GM12864 (cell line): Measurements from ENCODE around the gene ELK3.

Experiments
- DNase-seq: peaks from one replicate; pipeline ENCODE4 v3.0.0-alpha.2; 2011; ENCODE audit warnings: low read depth
- H3K4me3 ChIP-seq: 2 replicates; pipeline ENCODE4 v1.5.1; 2011; ENCODE audit warnings: mild to moderate bottlenecking, low read depth, low read length, control low read depth
- TF ChIP-seq, protein P1 (sequence below): IDR thresholded peaks from 2 replicates; pipeline ENCODE4 v1.5.1; 2011; ENCODE audit warnings: low read depth, mild to moderate bottlenecking, moderate library complexity, low read length, control low read depth, inconsistent platforms; ENCODE audit errors: missing control alignments

Gene ELK3

DNA sequence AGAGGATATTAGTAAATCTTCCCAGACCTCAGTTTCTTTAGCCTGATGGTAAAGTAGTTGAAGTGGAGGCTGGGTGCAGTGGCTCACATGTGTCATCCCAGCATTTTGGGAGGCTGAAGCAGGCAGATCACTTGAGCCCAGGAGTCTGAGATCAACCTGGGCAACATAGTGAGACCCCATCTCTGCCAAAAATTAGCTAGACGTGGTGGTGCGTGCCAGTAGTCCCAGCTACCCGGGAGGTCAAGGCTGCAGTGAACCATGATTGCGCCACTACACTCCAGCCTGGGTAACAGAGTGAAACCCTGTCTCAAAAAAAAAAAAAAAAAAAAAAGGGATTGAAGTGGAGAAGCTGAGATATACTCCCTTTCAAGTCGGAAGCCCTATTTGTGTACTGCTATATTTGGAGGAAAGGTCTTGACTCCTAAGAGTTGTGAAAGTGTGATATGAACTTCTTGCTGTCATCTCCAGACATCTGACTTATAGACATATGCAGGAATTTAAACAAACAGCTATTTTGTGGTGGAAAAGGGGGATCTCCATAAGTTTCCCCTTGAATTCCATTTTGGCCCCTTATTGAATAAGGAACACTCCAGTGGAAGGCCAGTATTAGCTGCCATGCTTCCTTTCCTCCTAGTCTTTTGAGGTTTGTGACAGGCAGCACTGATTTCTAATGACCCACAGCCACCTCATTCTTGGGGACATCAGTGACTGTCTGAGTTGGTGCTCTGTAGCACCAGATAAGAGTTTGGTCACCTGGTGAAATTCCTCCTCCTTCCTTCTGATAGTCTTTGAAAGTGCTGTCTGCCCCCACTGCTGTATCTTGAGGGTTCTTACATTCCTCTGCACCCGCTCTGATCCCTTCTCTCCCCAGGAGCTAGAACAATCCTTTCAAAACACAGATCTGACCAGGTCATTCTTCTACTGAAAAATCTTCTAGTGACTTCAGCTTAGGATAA is 7.4 kb downstream of the ELK3 start:
- H3K4me3 ChIP-seq, result no peak overlapping the region
- TF ChIP-seq, protein P1, sequence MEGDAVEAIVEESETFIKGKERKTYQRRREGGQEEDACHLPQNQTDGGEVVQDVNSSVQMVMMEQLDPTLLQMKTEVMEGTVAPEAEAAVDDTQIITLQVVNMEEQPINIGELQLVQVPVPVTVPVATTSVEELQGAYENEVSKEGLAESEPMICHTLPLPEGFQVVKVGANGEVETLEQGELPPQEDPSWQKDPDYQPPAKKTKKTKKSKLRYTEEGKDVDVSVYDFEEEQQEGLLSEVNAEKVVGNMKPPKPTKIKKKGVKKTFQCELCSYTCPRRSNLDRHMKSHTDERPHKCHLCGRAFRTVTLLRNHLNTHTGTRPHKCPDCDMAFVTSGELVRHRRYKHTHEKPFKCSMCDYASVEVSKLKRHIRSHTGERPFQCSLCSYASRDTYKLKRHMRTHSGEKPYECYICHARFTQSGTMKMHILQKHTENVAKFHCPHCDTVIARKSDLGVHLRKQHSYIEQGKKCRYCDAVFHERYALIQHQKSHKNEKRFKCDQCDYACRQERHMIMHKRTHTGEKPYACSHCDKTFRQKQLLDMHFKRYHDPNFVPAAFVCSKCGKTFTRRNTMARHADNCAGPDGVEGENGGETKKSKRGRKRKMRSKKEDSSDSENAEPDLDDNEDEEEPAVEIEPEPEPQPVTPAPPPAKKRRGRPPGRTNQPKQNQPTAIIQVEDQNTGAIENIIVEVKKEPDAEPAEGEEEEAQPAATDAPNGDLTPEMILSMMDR, result no peak
- no peak for DNase-seq

DNA sequence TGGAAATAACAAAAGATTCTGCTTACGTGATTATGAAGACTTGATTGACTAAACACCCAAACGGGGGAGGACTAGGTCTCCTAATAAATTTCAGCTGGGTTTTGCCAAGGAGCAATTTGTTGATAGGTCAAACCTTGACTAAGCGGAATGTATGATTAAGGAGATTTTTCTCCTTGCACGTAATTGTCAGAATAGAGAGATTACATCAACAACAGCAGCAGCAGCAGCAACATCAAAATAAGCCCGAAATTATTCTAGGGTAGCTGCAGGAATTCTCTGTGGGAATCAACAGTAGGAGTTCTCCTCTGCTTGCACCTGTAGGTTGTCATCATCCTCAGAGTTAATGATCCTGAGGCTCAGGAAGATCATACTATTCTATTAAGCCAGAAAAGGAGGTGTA is 10.2 kb downstream of the ELK3 start:
- no peak for DNase-seq
- TF ChIP-seq, protein P1, result no peak
- no peak overlapping the region for H3K4me3 ChIP-seq

DNA sequence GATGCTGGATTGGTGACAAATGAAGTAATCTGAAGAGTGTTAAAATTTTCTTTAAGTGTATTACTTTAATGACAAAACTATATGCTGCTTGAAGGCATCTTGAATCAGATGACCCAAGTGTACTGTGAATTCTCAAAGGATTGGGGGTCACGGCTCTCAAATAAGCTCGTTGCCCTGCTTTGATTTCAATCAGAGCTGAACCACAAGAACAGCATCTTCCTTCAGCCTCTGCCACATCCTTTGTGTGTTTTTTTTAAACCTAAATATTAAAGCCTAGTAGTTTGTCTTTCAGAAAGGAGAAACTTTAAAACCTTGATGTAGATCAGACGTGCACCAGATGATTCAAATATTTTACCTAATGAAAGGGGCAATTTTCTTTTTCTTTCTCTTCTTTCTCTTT is 11.7 kb downstream of the ELK3 start:
- H3K4me3 ChIP-seq, result no peak overlapping the region
- DNase-seq, result no peak
- TF ChIP-seq, protein P1, result no peak

DNA sequence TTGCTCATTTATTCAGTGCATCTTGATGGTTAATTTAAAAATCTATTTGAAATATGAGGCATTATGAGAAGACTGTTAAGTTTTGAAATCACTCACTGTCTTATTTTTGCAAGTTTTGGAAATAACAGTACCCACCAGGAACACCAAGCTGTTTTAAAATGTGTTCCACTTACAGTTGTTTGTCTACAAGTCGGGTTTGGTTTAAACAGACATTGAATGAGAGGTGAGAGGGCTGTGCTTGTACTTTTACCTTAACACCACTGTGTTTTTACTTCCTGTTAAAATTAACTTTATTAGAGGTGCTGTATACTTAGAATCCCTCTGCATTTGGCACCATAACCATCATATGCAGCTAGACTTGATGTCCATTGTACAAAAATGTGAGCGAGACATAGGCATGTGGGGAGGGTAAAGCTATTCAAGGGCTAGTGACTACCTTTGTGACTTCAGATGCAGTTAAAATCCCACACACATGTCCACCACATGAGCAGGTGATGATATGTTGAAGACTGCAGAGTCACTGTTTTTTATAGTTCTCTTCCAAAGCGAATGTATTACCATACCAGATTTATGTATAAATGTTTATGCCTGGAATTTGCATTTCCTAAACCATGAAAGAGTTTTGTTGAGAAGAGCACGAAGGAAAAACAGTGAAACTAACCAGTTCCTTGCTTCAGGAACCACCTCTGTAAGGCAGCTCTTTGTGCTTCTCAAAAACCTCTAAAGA is 12.9 kb downstream of the ELK3 start:
- TF ChIP-seq, protein P1, result no peak
- DNase-seq, result no peak
- H3K4me3 ChIP-seq, result no peak overlapping the region

DNA sequence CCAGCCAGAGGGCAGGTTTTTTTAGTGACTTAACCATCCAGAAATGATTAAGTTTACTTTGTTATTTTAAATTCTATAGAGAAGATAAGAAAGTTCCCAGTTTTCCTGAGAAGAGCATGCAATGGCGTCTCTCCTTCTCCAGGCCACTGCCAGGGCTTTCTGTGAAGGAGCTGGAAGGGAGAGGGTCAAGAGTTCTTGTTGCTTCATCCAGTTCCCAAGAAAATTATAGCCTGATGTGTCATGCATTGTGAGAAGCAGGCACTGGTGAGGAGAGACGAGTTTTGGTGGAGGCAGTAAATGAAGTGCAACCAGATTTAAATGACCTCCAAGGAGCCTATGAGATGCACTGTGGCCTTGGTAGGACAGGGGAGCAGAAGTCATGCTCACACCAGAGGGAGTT is 14.2 kb downstream of the ELK3 start:
- no peak for DNase-seq
- TF ChIP-seq, protein P1, result no peak
- no peak overlapping the region for H3K4me3 ChIP-seq

DNA sequence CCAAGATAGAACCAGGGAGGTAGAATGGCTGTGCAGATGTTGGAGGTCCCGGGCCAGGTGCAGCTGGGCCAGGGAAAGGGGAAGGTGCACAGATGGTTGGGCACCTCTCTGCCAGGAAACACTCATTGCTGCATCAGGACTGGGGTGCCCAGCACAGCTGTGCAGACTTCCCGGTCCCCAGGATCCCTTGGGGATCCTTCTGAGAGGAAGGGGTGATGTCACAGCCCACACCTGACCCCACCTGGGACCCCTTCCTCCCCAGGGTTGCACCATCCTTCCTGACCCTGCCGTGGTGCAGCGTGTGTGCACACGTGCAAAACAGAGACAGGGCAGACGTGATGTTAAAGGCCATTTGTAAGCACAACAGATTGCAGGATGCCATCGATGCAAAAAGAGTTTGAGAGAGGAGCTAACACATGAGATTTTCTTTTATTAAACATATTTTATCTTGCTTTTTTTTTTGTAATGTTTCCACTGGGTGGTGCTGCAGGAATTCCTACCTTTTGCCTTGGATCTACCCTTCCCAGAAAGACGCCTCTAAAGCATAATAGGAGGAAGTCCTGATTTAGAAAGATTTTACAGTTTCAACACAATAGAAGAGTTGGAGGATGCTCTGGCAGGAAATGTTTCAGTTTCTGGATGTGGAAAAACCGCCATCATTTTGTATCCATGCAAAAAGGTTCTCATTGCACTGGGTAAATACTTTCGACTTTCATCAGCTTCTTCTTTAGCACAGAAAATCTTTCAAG is 14.8 kb downstream of the ELK3 start:
- DNase-seq, result no peak
- TF ChIP-seq, protein P1, result no peak
- H3K4me3 ChIP-seq, result no peak overlapping the region
